Heart right ventricle (tissue), 16 donors: ENCODE data around the gene PLLP. TPM values are rescaled to one million over a fixed set of nuclear protein-coding genes. Genes with fewer than 3 reads are reported as not detected.

ENCODE experiments used
- ATAC-seq, 8 donors: fragments of 200-7000 bp; cut with Tn5 transposase; one replicate each; pipeline ENCODE4 v1.9.1; 2020; ENCODE audit warnings: mild to moderate bottlenecking in 8 of 8, moderate library complexity in 8 of 8, moderate number of reproducible peaks in 1 of 8
- DNase-seq, 2 donors: peaks; one replicate each; pipeline ENCODE4 v3.0.0-alpha.2; 2020
- H3K27ac ChIP-seq, 10 donors: fragments of 200-600 bp; sonication (generic) in 2 of 10; one replicate each; pipeline versions ENCODE4 v1.5.0 to v1.8.0; 2020 to 2022; ENCODE audit warnings: mild to moderate bottlenecking in 3 of 10
- H3K27me3 ChIP-seq, 7 donors: fragments of 200-600 bp; one replicate each; pipeline ENCODE4 v1.8.0; 2021 to 2022; ENCODE audit warnings: mild to moderate bottlenecking in 2 of 7
- H3K36me3 ChIP-seq, 9 donors: fragments of 200-600 bp; sonication (generic) in 1 of 9; one replicate each; pipeline versions ENCODE4 v1.5.0 to v1.8.0; 2020 to 2022; ENCODE audit warnings: mild to moderate bottlenecking in 2 of 9
- H3K4me1 ChIP-seq, 9 donors: fragments of 200-600 bp; sonication (generic) in 1 of 9; one replicate each; pipeline versions ENCODE4 v1.5.0 to v1.8.0; 2020 to 2022; ENCODE audit warnings: mild to moderate bottlenecking in 4 of 9
- H3K4me3 ChIP-seq, 10 donors: fragments of 200-600 bp; sonication (generic) in 2 of 10; one replicate each; pipeline versions ENCODE4 v1.5.0 to v1.8.0; 2020 to 2022; ENCODE audit warnings: mild to moderate bottlenecking in 7 of 10, moderate library complexity in 2 of 10
- H3K9me3 ChIP-seq, 11 donors: fragments of 200-600 bp in 10 of 11; sonication (generic) in 2 of 11; one replicate each; pipeline versions ENCODE4 v1.5.0 to v1.8.0; 2013 to 2022; ENCODE audit warnings: mild to moderate bottlenecking in 2 of 11, control low read depth in 1 of 11, moderate library complexity in 1 of 11
- CTCF ChIP-seq, 9 donors: fragments of 200-600 bp; sonication (generic) in 2 of 9; IDR thresholded peaks; one replicate each; pipeline versions ENCODE4 v1.5.0 to v1.8.0; 2021 to 2022; ENCODE audit warnings: antibody characterized with exemption in 9 of 9, mild to moderate bottlenecking in 5 of 9, moderate library complexity in 1 of 9
- WGBS, 2 donors: extraction: QIAGEN DNeasy Blood & Tissue Kit; methylation state at CpG; one replicate each; pipeline ENCODE4 v1.1.7; 2013; ENCODE audit warnings: inconsistent platforms in 1 of 2; 5-methylcytosine and 5-hydroxymethylcytosine counted together
- intact Hi-C, 10 donors: fragments of 100-400 bp; cut with DNase I; formaldehyde crosslinking; loops; one replicate each; pipeline versions ENCODE4 v1.11.1 to v1.14.2; 2022
- polyA plus RNA-seq, 2 donors: library from polyadenylated mRNA; stranded (reverse); fragments of 200-250 nt; gene quantifications; one replicate each; pipeline ENCODE4 v1.2.3, GENCODE V29; 2013
- total RNA-seq, 10 donors: library from RNA; stranded (reverse); fragmentation: NEBNext Ultra II Directional in 3 of 10; extraction: Animal tissue kit (Norgen Biotek cat#: 25700) in 3 of 10; gene quantifications; one replicate each; pipeline versions ENCODE4 v1.2.1 to v1.2.4, GENCODE V29; 2021 to 2023
- donor health status: Arrhythmogenic right ventricular cardiomyopathy.
- donor health status: ischemic (EF 13 %, LVEDD 7.1; RV severe dilation, severe dysfunction).
- donor health status: healthy with polysubstance abuse.
- donor health status: DM: no; HTN: yes; CAD: no.
- donor health status: DM: no; HTN: no; CAD: no.
- donor health status: ischemic (EF 25% LVEDD 6.9; RV normal size, moderate dysfunction).
- donor health status: ischemic (EF 25% LVEDD 5.7; RV mildly dilated, moderate dysfunction).
- donor health status: healthy.
- donor health status: DM: yes; HTN: yes; CAD: no.
- donor health status: Ischemic cardiomyopathy.
- donor health status: ischemic (EF 35%, LVEDD 5.7; RV mildly dilated, moderate dysfunction).
- donor health status: nonischemic (EF 11% LVEDD 7.7; RV severe dilation, severe dysfunction).
- donor health status: DM: yes; HTN: yes; CAD: no.
- donor health status: PGD.
- donor health status: ischemic (EF 29% LVEDD 5.4; RV normal size, mild dysfunction).
- donor health status: nonischemic (EF 23%, LVEDD 6.1; RV moderate dilation, normal function).

The PLLP gene
- total and polyA plus RNA-seq, 12 donors, result 1.7 to 10.6 (median 2.4) TPM

GRCh38 chr16:57242650-57243049 is 41.8 kb downstream of the PLLP start:
- intact Hi-C loops, result loop anchor here in 2 of 10 donors (10.0 kb wide), 2 partner anchors 52 to 172 kb away; no protein-coding TSS in a partner anchor
- Histone ChIP-seq H3K4me3 (no peak overlapping the region), H3K27ac (no peak overlapping the region), H3K36me3 (peaks cover 0 to 45% (median 8%) of the 10 kb centered on the region in 9 donors), H3K4me1 (peaks cover 0 to 31% (median 12%) of the 10 kb centered on the region in 9 donors), H3K27me3 (no peaks in the 10 kb centered on the region), H3K9me3 (no peaks in the 10 kb centered on the region)
- 81 to 97% methylated on average over 2 of the region's 2 CpGs for WGBS, 2 donors
- DNase-seq, result no peak
- no peak for ATAC-seq
- no peak for TF ChIP-seq CTCF (IDR thresholded peaks at IDR 0.05)

- Histone ChIP-seq H3K4me1 (peaks cover 0 to 24% (median 6%) of the 10 kb centered on the region in 9 donors), H3K27me3 (no peaks in the 10 kb centered on the region), H3K27ac (no peak overlapping the region), H3K36me3 (peaks cover 0 to 48% (median 13%) of the 10 kb centered on the region in 9 donors), H3K9me3 (no peaks in the 10 kb centered on the region), H3K4me3 (no peak overlapping the region)
- ATAC-seq, result no peak
- WGBS, 2 donors, result 92 to 97% methylated on average over 2 of the region's 2 CpGs
- intact Hi-C loops, result loop anchor here in 2 of 10 donors (10.0 kb wide), 2 partner anchors 54 to 174 kb away; no protein-coding TSS in a partner anchor
- DNase-seq, result no peak
- TF ChIP-seq CTCF (IDR thresholded peaks at IDR 0.05), result no peak
These were observed 43.6 kb downstream of the PLLP start for GRCh38 chr16:57240851-57241250.

GRCh38 chr16:57239107-57239506 is 45.4 kb downstream of the PLLP start:
- Histone ChIP-seq H3K36me3 (peaks cover 0 to 65% (median 17%) of the 10 kb centered on the region in 9 donors), H3K4me1 (peaks cover 0 to 22% (median 6%) of the 10 kb centered on the region in 9 donors), H3K9me3 (no peaks in the 10 kb centered on the region), H3K27me3 (no peaks in the 10 kb centered on the region), H3K4me3 (no peak overlapping the region), H3K27ac (no peak overlapping the region)
- no peak for ATAC-seq
- DNase-seq, result no peak
- WGBS, 2 donors, result 66 to 81% methylated on average over 2 of the region's 2 CpGs
- intact Hi-C loops, result loop anchor here in 1 of 10 donors (5.0 kb wide), 1 partner anchor 42 kb away; no protein-coding TSS in a partner anchor
- TF ChIP-seq CTCF (IDR thresholded peaks at IDR 0.05), result no peak

GRCh38 chr16:57238682-57239081 is 45.8 kb downstream of the PLLP start:
- TF ChIP-seq CTCF (IDR thresholded peaks at IDR 0.05), result no peak
- ATAC-seq (no peak), DNase-seq (no peak)
- Histone ChIP-seq H3K9me3 (no peaks in the 10 kb centered on the region), H3K4me3 (no peak overlapping the region), H3K27me3 (no peaks in the 10 kb centered on the region), H3K27ac (no peak overlapping the region), H3K36me3 (peaks cover 0 to 70% (median 20%) of the 10 kb centered on the region in 9 donors), H3K4me1 (peaks cover 0 to 20% (median 7%) of the 10 kb centered on the region in 9 donors)
- intact Hi-C loops, result loop anchor here in 1 of 10 donors (5.0 kb wide), 1 partner anchor 41 kb away; no protein-coding TSS in a partner anchor
- WGBS, 2 donors, result 82 to 92% methylated on average over 2 of the region's 2 CpGs
